HS-5 (cell line): Measurements from ENCODE around the gene TUBB3.

Experiments used
- DNase-seq: peaks from one replicate; pipeline ENCODE4 v3.0.0-alpha.2; 2012; ENCODE audit warnings: low read depth

Gene TUBB3

GRCh38 chr16:89944773-89945172 lies 21.6 kb downstream of the TUBB3 start:
- DNase-seq, result no peak

- DNase-seq, result no peak
Observed at GRCh38 chr16:89945654-89946053, 22.5 kb downstream of the TUBB3 start.

- no peak for DNase-seq
Observed at GRCh38 chr16:89946515-89946914, 23.4 kb downstream of the TUBB3 start.

- DNase-seq, result no peak
Observed at GRCh38 chr16:89949121-89949742, 26.1 kb downstream of the TUBB3 start.

GRCh38 chr16:89949756-89950155 lies 26.6 kb downstream of the TUBB3 start:
- DNase-seq, result no peak

- DNase-seq, result no peak
Observed at GRCh38 chr16:89951509-89951908, 28.4 kb downstream of the TUBB3 start.

GRCh38 chr16:89952049-89952448 lies 28.9 kb downstream of the TUBB3 start:
- no peak for DNase-seq

GRCh38 chr16:89952551-89952950 lies 29.4 kb downstream of the TUBB3 start:
- no peak for DNase-seq

- no peak for DNase-seq
Observed at GRCh38 chr16:89953671-89954406, 30.7 kb downstream of the TUBB3 start.

- DNase-seq, result no peak
Observed at GRCh38 chr16:89954462-89954861, 31.3 kb downstream of the TUBB3 start.

DNA sequence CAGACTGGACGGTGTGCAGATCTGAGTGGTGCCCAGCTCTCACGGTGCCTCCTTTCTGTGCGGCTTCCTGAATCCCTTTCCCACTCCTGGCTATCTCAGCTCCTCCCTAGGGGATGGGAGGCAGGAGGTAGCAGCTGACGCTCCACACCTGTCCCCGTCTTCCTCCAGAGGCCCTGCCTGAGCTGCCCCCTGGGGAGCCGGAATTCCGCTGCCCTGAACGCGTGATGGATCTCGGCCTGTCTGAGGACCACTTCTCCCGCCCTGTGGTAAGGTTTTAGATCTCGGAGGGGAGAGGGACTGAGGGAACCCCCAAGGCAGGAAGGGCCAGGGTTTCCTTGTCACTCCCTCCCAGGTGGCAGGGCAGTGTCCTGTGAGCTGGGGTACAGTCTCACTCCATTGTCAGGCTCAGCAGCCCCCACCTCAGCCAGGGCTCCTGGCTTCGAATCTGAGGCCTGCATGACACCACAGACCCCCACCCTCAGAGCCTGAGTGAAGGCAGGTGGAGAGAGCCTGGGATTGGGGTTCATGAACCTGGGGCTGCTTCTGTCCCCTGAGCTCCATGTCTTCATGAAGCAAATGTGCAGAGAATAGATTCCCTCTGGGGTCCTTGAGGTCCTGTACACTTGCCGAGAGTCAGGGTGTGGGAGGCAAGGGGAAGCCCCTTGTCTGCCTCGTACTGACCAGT lies 32.0 kb downstream of the TUBB3 start:
- DNase-seq, result no peak

GRCh38 chr16:89956505-89957215 lies 33.5 kb downstream of the TUBB3 start:
- no peak for DNase-seq

- no peak for DNase-seq
Observed at GRCh38 chr16:89957216-89957785, 34.2 kb downstream of the TUBB3 start.

DNA sequence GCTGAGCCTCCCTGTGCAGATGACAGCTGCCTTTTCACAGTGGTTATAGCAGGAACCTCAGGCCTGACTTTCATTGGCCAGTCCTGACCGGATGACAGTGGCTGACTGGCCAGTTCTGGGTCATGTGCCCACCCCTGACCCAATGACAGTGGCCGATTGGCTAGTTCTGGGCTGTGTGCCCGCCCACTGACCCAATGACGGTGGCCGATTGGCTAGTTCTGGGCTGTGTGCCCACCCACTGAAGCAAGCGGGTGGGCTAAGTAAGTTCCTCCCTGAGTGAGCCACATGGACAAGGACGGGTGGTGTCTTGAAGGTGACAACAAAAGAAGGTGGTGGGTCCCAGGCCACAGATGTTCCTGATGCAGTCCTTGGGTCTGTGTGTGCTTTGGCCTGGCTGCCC lies 34.9 kb downstream of the TUBB3 start:
- DNase-seq, result no peak

DNA sequence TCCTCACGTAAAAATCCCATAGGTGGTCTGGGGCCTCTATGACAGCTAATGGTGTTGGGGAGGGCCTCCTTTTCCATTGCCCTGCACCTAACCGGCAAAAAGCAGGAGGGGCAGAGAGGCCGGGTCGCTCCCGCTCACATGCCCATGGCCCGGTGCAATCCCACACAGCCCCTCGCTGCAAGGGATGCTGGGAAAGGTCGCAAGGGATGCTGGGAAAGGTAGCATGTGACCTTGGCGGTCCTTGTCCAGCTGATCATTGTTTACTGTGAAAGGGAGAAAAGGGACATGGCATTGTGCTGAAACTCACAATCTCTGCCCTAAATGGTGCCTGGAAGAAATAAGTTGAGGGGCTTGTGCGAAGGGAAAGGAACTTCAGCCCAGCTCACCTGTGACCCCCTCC lies 35.5 kb downstream of the TUBB3 start:
- no peak for DNase-seq

- no peak for DNase-seq
Observed at GRCh38 chr16:89960966-89961365, 37.8 kb downstream of the TUBB3 start.

DNA sequence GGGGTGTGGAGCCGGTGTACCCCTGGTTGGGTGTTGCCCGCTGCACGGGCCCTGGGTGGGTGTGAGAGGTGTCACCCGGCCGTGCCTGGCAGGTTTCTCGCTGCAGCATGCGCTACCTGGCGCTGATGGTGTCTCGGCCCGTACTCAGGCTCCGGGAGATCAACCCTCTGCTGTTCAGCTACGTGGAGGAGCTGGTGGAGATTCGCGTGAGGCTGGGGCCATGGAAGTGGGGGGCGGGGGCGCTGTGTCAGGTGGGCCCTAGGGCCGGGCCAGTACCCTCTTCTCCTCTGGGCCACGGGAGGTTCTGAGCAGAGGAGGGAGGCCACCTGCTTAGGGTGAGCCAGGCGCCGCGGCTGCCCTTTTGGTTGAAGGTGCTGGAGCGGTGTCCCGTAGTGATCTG lies 38.8 kb downstream of the TUBB3 start:
- DNase-seq, result no peak

- no peak for DNase-seq
Observed at GRCh38 chr16:89962754-89963498, 39.8 kb downstream of the TUBB3 start.

GRCh38 chr16:89964201-89964600 lies 41.1 kb downstream of the TUBB3 start:
- DNase-seq, result no peak

- no peak for DNase-seq
Observed at GRCh38 chr16:89965447-89966225, 42.5 kb downstream of the TUBB3 start.

- no peak for DNase-seq
Observed at GRCh38 chr16:89966756-89967155, 43.6 kb downstream of the TUBB3 start.
